Measurements from ENCODE around the gene FMR1NB.

FMR1NB gene, protein sequence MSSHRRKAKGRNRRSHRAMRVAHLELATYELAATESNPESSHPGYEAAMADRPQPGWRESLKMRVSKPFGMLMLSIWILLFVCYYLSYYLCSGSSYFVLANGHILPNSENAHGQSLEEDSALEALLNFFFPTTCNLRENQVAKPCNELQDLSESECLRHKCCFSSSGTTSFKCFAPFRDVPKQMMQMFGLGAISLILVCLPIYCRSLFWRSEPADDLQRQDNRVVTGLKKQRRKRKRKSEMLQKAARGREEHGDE

DNA sequence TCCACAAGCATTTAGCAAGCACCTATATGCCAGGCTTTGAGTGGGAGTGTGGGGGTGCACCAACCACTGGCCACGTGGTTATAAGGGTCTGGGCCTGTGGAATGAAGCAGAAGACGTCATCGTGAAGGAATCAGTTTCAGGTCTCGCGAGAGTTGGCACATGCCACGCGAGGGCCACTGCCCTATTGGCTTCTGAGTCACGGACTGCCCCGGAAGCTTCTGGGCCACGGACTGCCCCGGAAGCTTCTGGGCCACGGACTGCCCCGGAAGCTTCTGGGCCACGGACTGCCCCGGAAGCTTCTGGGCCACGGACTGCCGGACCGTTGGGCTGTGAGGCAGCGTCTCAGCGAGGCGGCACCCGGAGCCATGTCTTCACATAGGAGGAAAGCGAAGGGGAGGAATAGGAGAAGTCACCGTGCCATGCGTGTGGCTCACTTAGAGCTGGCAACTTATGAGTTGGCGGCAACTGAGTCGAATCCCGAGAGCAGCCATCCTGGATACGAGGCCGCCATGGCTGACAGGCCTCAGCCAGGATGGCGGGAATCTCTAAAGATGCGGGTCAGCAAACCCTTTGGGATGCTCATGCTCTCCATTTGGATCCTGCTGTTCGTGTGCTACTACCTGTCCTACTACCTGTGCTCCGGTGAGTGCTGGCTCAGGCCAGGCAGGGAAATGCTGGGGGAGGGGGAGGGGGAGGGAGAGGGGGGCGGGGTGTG lies at the start of gene FMR1NB:
FMR1NB (plus strand) TSS at position 300 of the 715 bp plus-strand sequence; CDS start at position 366, 66 bp downstream.
- H3K36me3 ChIP-seq = no peaks in the 10 kb centered on the region
- H3K4me3 ChIP-seq = no peak within 1 kb of the TSS
- DNase-seq = no peak
- TF ChIP-seq, protein P1, sequence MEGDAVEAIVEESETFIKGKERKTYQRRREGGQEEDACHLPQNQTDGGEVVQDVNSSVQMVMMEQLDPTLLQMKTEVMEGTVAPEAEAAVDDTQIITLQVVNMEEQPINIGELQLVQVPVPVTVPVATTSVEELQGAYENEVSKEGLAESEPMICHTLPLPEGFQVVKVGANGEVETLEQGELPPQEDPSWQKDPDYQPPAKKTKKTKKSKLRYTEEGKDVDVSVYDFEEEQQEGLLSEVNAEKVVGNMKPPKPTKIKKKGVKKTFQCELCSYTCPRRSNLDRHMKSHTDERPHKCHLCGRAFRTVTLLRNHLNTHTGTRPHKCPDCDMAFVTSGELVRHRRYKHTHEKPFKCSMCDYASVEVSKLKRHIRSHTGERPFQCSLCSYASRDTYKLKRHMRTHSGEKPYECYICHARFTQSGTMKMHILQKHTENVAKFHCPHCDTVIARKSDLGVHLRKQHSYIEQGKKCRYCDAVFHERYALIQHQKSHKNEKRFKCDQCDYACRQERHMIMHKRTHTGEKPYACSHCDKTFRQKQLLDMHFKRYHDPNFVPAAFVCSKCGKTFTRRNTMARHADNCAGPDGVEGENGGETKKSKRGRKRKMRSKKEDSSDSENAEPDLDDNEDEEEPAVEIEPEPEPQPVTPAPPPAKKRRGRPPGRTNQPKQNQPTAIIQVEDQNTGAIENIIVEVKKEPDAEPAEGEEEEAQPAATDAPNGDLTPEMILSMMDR (IDR thresholded peaks at IDR 0.05) = no peak
- intact Hi-C loops (cut with DNase I; ENCODE audit: low total_unique reads) = no loop called here
- no peaks in the 10 kb centered on the region for H3K4me1 ChIP-seq
- no peak within 1 kb of the TSS for H3K27ac ChIP-seq
- no peaks in the 10 kb centered on the region for H3K27me3 ChIP-seq
- no peaks in the 10 kb centered on the region for H3K9me3 ChIP-seq

DNA sequence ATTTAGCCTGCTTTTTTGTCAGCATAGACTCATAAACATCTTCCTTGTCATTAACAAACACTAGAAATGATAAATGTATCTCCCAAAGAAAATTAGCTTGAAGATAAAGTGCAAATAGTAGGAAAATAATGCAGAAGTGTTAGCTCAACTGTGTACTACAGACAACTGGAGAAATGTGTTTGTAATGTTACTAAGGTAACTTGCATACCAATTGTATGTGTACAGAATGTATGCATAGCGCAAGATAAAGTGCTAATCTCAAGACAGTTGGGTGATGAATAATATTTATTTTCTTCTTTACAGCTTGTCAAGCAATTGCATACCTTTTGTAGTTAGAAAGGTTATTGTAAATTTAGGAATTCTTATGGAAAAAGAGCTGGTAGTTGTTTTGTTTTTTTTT lies 47.3 kb upstream of the FMR1NB start:
- Histone ChIP-seq H3K27me3 (no peaks in the 10 kb centered on the region), H3K9me3 (no peaks in the 10 kb centered on the region), H3K4me3 (no peak overlapping the region), H3K27ac (no peak overlapping the region), H3K36me3 (peaks cover 7 to 22% (median 12%) of the 10 kb centered on the region in 3 donors), H3K4me1 (no peaks in the 10 kb centered on the region)
- TF ChIP-seq, protein P1 (IDR thresholded peaks at IDR 0.05) = no peak
- intact Hi-C loops (cut with DNase I; ENCODE audit: low total_unique reads) = no loop called here
- no peak for DNase-seq

DNA sequence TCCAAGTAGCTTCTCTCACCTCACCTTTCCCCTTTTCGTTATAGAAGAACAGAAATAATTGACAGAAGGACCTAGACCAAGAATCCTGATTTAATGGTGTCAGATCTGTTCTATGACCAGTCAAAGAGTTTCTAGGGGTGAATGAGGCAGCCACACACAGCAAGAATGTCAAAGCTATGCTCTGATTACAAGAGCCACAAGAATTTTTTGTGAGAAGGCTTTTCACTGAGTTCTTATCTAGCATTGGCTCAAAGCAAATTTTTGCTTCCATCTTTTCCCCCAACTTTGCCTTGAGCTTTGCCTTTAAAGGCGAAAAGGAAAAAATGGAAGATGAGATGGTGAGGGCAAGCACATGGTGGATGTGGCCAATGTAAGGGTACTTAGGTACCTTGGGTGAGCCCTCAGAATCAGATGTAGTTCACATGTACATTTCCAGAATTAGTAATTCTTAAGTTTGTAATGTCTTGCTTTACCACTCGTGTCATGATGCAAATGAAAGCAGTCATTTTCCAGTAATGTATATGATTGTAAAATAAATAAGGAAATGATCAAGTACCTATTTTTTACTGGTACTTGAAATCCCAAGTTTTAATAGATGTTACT lies 45.9 kb upstream of the FMR1NB start:
- Histone ChIP-seq H3K4me1 (no peaks in the 10 kb centered on the region), H3K36me3 (peaks cover 7 to 24% (median 12%) of the 10 kb centered on the region in 3 donors), H3K9me3 (no peaks in the 10 kb centered on the region), H3K4me3 (no peak overlapping the region), H3K27me3 (no peaks in the 10 kb centered on the region), H3K27ac (no peak overlapping the region)
- TF ChIP-seq, protein P1 (IDR thresholded peaks at IDR 0.05) = no peak
- no peak for DNase-seq
- intact Hi-C loops (cut with DNase I; ENCODE audit: low total_unique reads) = no loop called here

DNA sequence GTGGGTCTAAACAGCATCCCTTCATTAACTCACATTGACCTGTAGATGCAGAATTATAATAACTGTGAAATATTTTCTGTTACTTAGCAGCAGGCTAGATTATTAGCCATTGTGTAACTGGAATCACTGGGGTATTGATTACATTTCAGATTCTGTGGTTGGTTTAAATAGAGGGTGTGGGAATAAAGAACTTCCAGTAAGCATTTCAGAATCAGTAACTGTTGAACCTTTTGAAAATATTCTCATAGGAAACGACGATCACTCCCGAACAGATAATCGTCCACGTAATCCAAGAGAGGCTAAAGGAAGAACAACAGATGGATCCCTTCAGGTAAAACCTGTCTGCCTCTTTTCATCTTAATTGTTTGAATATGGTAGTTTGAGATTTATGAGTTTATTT lies 35.9 kb upstream of the FMR1NB start:
- Histone ChIP-seq H3K4me1 (no peaks in the 10 kb centered on the region), H3K4me3 (no peak overlapping the region), H3K27me3 (no peaks in the 10 kb centered on the region), H3K9me3 (no peaks in the 10 kb centered on the region), H3K27ac (no peak overlapping the region), H3K36me3 (peaks cover 6 to 50% (median 9%) of the 10 kb centered on the region in 3 donors)
- intact Hi-C loops (cut with DNase I; ENCODE audit: low total_unique reads) = no loop called here
- no peak for DNase-seq
- TF ChIP-seq, protein P1 (IDR thresholded peaks at IDR 0.05) = no peak

DNA sequence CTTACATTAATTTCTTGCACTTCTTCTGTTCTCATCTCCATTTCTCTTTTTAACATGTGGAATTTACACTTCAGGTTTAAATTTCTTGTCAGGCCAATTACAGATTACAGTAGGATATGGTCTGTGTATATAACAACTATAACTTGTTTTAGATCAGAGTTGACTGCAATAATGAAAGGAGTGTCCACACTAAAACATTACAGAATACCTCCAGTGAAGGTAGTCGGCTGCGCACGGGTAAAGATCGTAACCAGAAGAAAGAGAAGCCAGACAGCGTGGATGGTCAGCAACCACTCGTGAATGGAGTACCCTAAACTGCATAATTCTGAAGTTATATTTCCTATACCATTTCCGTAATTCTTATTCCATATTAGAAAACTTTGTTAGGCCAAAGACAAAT lies 32.6 kb upstream of the FMR1NB start:
- TF ChIP-seq, protein P1 (IDR thresholded peaks at IDR 0.05) = no peak
- intact Hi-C loops (cut with DNase I; ENCODE audit: low total_unique reads) = no loop called here
- Histone ChIP-seq H3K27ac (no peak overlapping the region), H3K36me3 (peaks cover 6 to 30% (median 9%) of the 10 kb centered on the region in 3 donors), H3K4me3 (no peak overlapping the region), H3K9me3 (no peaks in the 10 kb centered on the region), H3K27me3 (no peaks in the 10 kb centered on the region), H3K4me1 (no peaks in the 10 kb centered on the region)
- no peak for DNase-seq
